Keratinocyte (primary cell): Measurements from ENCODE around the gene SMIM36. TPM values are rescaled to one million over a fixed set of nuclear protein-coding genes. Genes with fewer than 3 reads are reported as not detected.
"Not testable (repeated sequence)": the region's sequence is repeated elsewhere in the genome, so short reads cannot be mapped to it uniquely, and the experiment has no call there.

Source experiments
- DNase-seq: peaks from one replicate; pipeline ENCODE4 v3.0.0-alpha.2; 2011; ENCODE audit warnings: low read depth, missing footprints, low spot score
- FAIRE-seq: peaks from 2 replicates; lab custom pipeline; 2011; peaks lifted over from hg19 to GRCh38; lab: Jason Lieb, UNC
- H2AFZ ChIP-seq: 2 replicates; pipeline ENCODE4 v1.6.0; 2012; ENCODE audit warnings: low read length, control low read depth, inconsistent platforms; ENCODE audit not compliant: control insufficient read depth
- H3K27ac ChIP-seq: 2 replicates; pipeline ENCODE4 v1.5.1; 2011; ENCODE audit warnings: low read length; ENCODE audit not compliant: control insufficient read depth, insufficient read depth
- H3K27me3 ChIP-seq: 3 replicates; pipeline ENCODE4 v1.6.0; 2011; ENCODE audit warnings: low read length; ENCODE audit not compliant: control insufficient read depth, insufficient read depth; ENCODE audit errors: extremely low read depth
- H3K36me3 ChIP-seq, 2 experiments: 2 replicates in 1 of 2; 3 replicates in 1 of 2; pipeline ENCODE4 v1.5.1; 2011; ENCODE audit warnings: low read length in 2 of 2, mild to moderate bottlenecking in 1 of 2; ENCODE audit not compliant: control insufficient read depth in 2 of 2, insufficient read depth in 2 of 2; ENCODE audit errors: extremely low read depth in 1 of 2
- H3K4me1 ChIP-seq: 3 replicates; pipeline ENCODE4 v1.5.1; 2011; ENCODE audit warnings: low read length; ENCODE audit not compliant: control insufficient read depth, insufficient read depth; ENCODE audit errors: extremely low read depth
- H3K4me2 ChIP-seq: 3 replicates; pipeline ENCODE4 v1.6.0; 2011; ENCODE audit warnings: low read depth, low read length; ENCODE audit not compliant: control insufficient read depth, insufficient read depth; ENCODE audit errors: extremely low read depth
- H3K4me3 ChIP-seq, 3 experiments: fragments of 200-600 bp in 1 of 3; sonication (generic) in 1 of 3; 2 replicates in 2 of 3; 3 replicates in 1 of 3; pipeline ENCODE4 v1.5.1; 2011 to 2016; ENCODE audit warnings: low read length in 3 of 3, mild to moderate bottlenecking in 3 of 3, control low read depth in 2 of 3, inconsistent platforms in 1 of 3, low read depth in 1 of 3, mixed read lengths in 1 of 3, mixed run types in 1 of 3, moderate library complexity in 1 of 3; ENCODE audit not compliant: control insufficient read depth in 2 of 3, insufficient read depth in 2 of 3; ENCODE audit errors: extremely low read depth in 1 of 3
- H3K79me2 ChIP-seq: 2 replicates; pipeline ENCODE4 v1.6.0; 2012; ENCODE audit warnings: low read length; ENCODE audit not compliant: control insufficient read depth, insufficient read depth
- H3K9ac ChIP-seq: 3 replicates; pipeline ENCODE4 v1.6.0; 2011; ENCODE audit warnings: low read length; ENCODE audit not compliant: control insufficient read depth, insufficient read depth; ENCODE audit errors: extremely low read depth
- H3K9me1 ChIP-seq: 3 replicates; pipeline ENCODE4 v1.6.0; 2011; ENCODE audit warnings: low read length; ENCODE audit not compliant: control insufficient read depth, insufficient read depth; ENCODE audit errors: extremely low read depth
- H3K9me3 ChIP-seq: 2 replicates; pipeline ENCODE4 v1.5.1; 2012; ENCODE audit warnings: low read depth, low read length; ENCODE audit not compliant: control insufficient read depth
- H4K20me1 ChIP-seq: 3 replicates; pipeline ENCODE4 v1.6.0; 2011; ENCODE audit warnings: low read length; ENCODE audit not compliant: control insufficient read depth, insufficient read depth; ENCODE audit errors: extremely low read depth
- EZH2 ChIP-seq: IDR thresholded peaks from one replicate; pipeline ENCODE4 v1.6.1; 2012; ENCODE audit warnings: inconsistent platforms, mild to moderate bottlenecking, low read length, moderate library complexity
- dilution Hi-C: fragments of 300-500 bp; cut with MboI; formaldehyde crosslinking; loops from one replicate; pipeline ENCODE4 v1.7.0; 2020; ENCODE audit warnings: low sequenced_read_pairs; ENCODE audit not compliant: extremely low pct_ligation_motif_present
- polyA plus RNA-seq, 5 experiments: library from polyadenylated mRNA; depleted of rRNA in 3 of 5; stranded (reverse) in 3 of 5; stranded (forward) in 1 of 5; unstranded in 1 of 5; fragments of >200 nt; gene quantifications; 1 replicate in 1 of 5; 2 replicates in 3 of 5; 3 replicates in 1 of 5; pipeline versions ENCODE4 v1.2.1 to v1.2.3, GENCODE V29; 2011 to 2012; ENCODE audit warnings: missing spikeins in 2 of 5, low read depth in 1 of 5, low replicate concordance in 1 of 5
- TF ChIP-seq, protein P1 (sequence below), 3 experiments: IDR thresholded peaks in 1 of 3; conservative IDR thresholded peaks in 1 of 3; optimal IDR thresholded peaks in 1 of 3; 2 replicates in 2 of 3; 3 replicates in 1 of 3; pipeline versions ENCODE3 to v1.5.1; 2011; ENCODE audit warnings: low read length in 3 of 3, mild to moderate bottlenecking in 3 of 3, moderate library complexity in 2 of 3, control low read depth in 1 of 3, inconsistent platforms in 1 of 3; ENCODE audit not compliant: insufficient read depth in 2 of 3; ENCODE audit errors: extremely low read depth in 1 of 3

SMIM36 gene
- polyA plus RNA-seq, 1 donor (not counting 4 experiments of a cell fraction or from before 2014, with no cell fraction given) = not detected

DNA sequence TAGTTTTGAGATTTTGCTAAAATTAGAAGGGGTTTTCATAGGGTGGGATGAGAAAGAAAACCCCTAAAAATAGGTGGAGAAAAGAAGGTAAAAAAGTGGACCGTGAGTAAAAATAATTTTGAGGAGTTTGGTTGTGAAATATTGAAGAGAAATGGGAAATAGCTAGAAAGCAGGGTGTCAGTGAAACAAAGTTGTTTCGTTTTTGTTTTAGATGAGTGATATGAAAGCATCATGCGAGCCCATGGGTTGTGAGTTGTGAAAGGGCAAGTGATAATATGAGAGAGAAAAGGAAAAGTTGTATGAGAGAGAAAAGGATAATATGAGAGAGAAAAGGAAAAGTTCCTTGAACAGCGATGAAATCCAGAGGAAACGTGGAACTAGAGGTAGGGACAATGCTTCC, 7.3 kb upstream of the SMIM36 start:
- dilution Hi-C loops = no loop called here
- H3K36me3 ChIP-seq = no peaks in the 10 kb centered on the region
- H3K27me3 ChIP-seq = peaks cover 5% of the 10 kb centered on the region
- no peak overlapping the region for H3K4me3 ChIP-seq
- TF ChIP-seq, protein P1, sequence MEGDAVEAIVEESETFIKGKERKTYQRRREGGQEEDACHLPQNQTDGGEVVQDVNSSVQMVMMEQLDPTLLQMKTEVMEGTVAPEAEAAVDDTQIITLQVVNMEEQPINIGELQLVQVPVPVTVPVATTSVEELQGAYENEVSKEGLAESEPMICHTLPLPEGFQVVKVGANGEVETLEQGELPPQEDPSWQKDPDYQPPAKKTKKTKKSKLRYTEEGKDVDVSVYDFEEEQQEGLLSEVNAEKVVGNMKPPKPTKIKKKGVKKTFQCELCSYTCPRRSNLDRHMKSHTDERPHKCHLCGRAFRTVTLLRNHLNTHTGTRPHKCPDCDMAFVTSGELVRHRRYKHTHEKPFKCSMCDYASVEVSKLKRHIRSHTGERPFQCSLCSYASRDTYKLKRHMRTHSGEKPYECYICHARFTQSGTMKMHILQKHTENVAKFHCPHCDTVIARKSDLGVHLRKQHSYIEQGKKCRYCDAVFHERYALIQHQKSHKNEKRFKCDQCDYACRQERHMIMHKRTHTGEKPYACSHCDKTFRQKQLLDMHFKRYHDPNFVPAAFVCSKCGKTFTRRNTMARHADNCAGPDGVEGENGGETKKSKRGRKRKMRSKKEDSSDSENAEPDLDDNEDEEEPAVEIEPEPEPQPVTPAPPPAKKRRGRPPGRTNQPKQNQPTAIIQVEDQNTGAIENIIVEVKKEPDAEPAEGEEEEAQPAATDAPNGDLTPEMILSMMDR (optimal IDR thresholded peaks at IDR 0.05 in 1 of 3, IDR thresholded peaks at IDR 0.05 in 1 of 3, conservative IDR thresholded peaks at IDR 0.05 in 1 of 3; ENCODE audit: extremely low read depth in 1 of 3, insufficient read depth in 2 of 3, low read length in 3 of 3) = no peak
- TF ChIP-seq EZH2 = no peak
- no peak overlapping the region for H3K27ac ChIP-seq
- H3K4me1 ChIP-seq = no peaks in the 10 kb centered on the region
- H3K79me2 ChIP-seq = no peaks in the 10 kb centered on the region
- H3K4me2 ChIP-seq = no peak overlapping the region
- no peak overlapping the region for H2AFZ ChIP-seq
- no peak overlapping the region for H3K9ac ChIP-seq
- no peaks in the 10 kb centered on the region for H3K9me1 ChIP-seq
- DNase-seq (no peak), FAIRE-seq (no peak)
- no peaks in the 10 kb centered on the region for H4K20me1 ChIP-seq
- no peaks in the 10 kb centered on the region for H3K9me3 ChIP-seq

DNA sequence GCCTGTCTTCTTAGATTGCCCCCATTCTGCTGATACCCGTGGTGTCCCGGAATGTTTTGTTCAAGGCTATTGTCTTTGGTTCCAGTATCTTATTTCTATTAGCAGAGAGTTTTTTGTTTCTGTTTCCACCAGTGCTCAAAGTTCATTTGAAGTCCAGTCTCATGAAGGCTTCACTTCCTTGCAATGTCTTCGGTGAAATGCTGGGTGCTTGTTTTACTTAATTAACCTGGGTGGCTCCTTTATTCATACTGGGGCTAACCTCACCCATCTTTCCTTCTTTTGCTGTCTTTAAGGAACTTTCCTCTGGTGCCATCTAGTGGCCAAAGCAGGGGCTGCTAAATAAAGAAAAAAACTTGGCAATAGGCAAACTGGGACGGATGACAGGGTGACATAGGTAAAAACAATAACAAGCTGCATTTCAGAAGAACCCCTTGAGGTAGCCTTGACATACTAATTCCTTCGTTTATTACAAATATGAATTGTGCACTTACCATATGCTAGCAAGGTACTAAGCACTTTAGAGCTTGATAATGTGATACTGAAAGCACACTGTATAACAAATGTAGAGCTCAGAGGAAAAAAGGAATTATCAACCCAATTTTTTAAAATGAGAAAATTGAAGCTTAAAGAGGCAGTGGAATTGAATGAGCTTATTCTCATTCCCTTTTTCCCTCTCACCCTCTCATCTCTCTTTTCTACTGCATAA, 2.8 kb upstream of the SMIM36 start:
- no peaks in the 10 kb centered on the region for H3K9me3 ChIP-seq
- no peaks in the 10 kb centered on the region for H3K36me3 ChIP-seq
- H3K27me3 ChIP-seq = peaks cover 12% of the 10 kb centered on the region
- no peaks in the 10 kb centered on the region for H3K79me2 ChIP-seq
- dilution Hi-C loops = no loop called here
- no peaks in the 10 kb centered on the region for H3K9me1 ChIP-seq
- H3K4me3 ChIP-seq = no peak overlapping the region
- no peak overlapping the region for H3K9ac ChIP-seq
- no peak for TF ChIP-seq EZH2
- TF ChIP-seq, protein P1 (optimal IDR thresholded peaks at IDR 0.05 in 1 of 3, IDR thresholded peaks at IDR 0.05 in 1 of 3, conservative IDR thresholded peaks at IDR 0.05 in 1 of 3; ENCODE audit: extremely low read depth in 1 of 3, insufficient read depth in 2 of 3, low read length in 3 of 3) = peak; percentile 57 to 83 (median 76)
- peak; percentile 52 for FAIRE-seq
- H3K4me1 ChIP-seq = no peaks in the 10 kb centered on the region
- H3K27ac ChIP-seq = no peak overlapping the region
- H3K4me2 ChIP-seq = no peak overlapping the region
- no peaks in the 10 kb centered on the region for H4K20me1 ChIP-seq
- H2AFZ ChIP-seq = no peak overlapping the region
- peak; percentile 11 for DNase-seq

DNA sequence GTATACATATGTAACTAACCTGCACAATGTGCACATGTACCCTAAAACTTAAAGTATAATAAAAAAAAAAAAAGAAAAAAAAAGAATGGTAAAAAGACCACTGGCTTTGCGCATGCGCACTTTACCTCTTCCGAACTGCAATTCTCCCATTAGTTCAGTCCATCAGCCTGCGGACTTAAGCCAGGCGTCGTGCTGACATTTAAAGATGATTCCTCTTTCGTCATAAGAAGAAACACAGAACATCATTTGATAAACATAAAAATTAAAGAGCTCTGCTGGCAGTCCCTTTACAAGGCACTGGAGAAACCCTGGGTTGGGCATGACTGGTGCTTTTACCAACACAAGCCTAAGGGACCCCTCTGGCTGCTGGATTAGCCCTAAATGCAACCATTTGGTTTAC, 3.6 kb downstream of the SMIM36 start:
- H4K20me1 ChIP-seq, DNase-seq, H3K9me3 ChIP-seq, H3K36me3 ChIP-seq, H3K4me2 ChIP-seq, H3K27ac ChIP-seq, H3K79me2 ChIP-seq, H3K4me1 ChIP-seq, H3K27me3 ChIP-seq, dilution Hi-C loops, H2AFZ ChIP-seq, FAIRE-seq, H3K4me3 ChIP-seq, H3K9me1 ChIP-seq, H3K9ac ChIP-seq: not testable (repeated sequence)

DNA sequence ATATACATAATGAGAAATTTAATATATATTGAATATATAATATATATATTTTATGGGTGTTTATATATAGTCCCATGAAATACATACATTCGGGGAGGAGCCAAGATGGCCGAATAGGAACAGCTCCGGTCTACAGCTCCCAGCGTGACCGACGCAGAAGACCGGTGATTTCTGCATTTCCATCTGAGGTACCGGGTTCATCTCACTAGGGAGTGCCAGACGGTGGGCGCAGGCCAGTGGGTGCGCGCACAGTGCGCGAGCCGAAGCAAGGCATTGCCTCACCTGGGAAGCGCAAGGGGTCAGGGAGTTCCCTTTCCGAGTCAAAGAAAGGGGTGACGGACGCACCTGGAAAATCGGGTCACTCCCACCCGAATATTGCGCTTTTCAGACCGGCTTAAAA, 9.6 kb downstream of the SMIM36 start:
- H2AFZ ChIP-seq, H3K9me1 ChIP-seq, H3K27ac ChIP-seq, H3K27me3 ChIP-seq, H3K9ac ChIP-seq, dilution Hi-C loops, H4K20me1 ChIP-seq, FAIRE-seq, H3K36me3 ChIP-seq, H3K9me3 ChIP-seq, H3K79me2 ChIP-seq, H3K4me3 ChIP-seq, H3K4me2 ChIP-seq, DNase-seq, H3K4me1 ChIP-seq: not testable (repeated sequence)
